OCI-LY1 (cell line): ENCODE data around the gene PDE4D.

ENCODE experiments used
- EZH2 ChIP-seq: fragments of 200-600 bp; sonication (generic), shearing (Covaris generic); IDR thresholded peaks from 2 replicates; pipeline ENCODE4 v1.8.0; 2017; ENCODE audit warnings: borderline replicate concordance, mixed run types, mild to moderate bottlenecking, antibody characterized with exemption, low read length, moderate library complexity, mixed read lengths
- TF ChIP-seq, protein P1 (sequence below): fragments of 200-600 bp; sonication (generic), shearing (Covaris generic); IDR thresholded peaks from 2 replicates; pipeline ENCODE4 v1.5.1; 2017; ENCODE audit warnings: mild to moderate bottlenecking, antibody characterized with exemption, low read length, moderate library complexity, mixed read lengths

DNA sequence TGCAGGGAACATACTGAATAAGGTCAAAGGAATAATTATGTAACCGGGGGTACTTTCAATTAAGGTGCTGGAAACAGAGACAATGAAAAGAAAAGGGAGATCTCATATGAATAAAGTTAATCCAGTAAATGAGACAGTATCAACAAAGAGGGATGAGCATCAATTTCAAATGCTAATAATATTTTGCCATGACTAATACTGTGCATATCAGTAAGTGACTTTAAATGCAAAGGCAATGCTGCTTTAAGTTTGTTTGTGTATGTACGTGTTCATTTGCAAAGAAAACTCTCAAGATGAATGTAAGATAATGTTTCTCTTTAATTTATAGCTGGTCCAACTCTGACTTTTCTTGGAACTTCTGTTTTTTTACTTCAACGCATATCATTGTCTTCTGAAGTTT, 139.9 kb downstream of the PDE4D start:
- TF ChIP-seq, protein P1, sequence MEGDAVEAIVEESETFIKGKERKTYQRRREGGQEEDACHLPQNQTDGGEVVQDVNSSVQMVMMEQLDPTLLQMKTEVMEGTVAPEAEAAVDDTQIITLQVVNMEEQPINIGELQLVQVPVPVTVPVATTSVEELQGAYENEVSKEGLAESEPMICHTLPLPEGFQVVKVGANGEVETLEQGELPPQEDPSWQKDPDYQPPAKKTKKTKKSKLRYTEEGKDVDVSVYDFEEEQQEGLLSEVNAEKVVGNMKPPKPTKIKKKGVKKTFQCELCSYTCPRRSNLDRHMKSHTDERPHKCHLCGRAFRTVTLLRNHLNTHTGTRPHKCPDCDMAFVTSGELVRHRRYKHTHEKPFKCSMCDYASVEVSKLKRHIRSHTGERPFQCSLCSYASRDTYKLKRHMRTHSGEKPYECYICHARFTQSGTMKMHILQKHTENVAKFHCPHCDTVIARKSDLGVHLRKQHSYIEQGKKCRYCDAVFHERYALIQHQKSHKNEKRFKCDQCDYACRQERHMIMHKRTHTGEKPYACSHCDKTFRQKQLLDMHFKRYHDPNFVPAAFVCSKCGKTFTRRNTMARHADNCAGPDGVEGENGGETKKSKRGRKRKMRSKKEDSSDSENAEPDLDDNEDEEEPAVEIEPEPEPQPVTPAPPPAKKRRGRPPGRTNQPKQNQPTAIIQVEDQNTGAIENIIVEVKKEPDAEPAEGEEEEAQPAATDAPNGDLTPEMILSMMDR: no peak
- no peak for TF ChIP-seq EZH2
